HG03280 (cell line): ENCODE measurements around the gene CYCS.
"Not testable (repeated sequence)": the region's sequence is repeated elsewhere in the genome, so short reads cannot be mapped to it uniquely, and the experiment has no call there.

Source experiments
- ATAC-seq: cut with Tn5 transposase; IDR thresholded peaks from one replicate; pipeline ENCODE4 v1.9.1; 2021; ENCODE audit warnings: mild to moderate bottlenecking, moderate library complexity; ENCODE audit not compliant: unreplicated experiment

The CYCS gene

GRCh38 chr7:25118048-25118753 is 6.9 kb downstream of the CYCS start:
- ATAC-seq = peak; percentile 32

DNA sequence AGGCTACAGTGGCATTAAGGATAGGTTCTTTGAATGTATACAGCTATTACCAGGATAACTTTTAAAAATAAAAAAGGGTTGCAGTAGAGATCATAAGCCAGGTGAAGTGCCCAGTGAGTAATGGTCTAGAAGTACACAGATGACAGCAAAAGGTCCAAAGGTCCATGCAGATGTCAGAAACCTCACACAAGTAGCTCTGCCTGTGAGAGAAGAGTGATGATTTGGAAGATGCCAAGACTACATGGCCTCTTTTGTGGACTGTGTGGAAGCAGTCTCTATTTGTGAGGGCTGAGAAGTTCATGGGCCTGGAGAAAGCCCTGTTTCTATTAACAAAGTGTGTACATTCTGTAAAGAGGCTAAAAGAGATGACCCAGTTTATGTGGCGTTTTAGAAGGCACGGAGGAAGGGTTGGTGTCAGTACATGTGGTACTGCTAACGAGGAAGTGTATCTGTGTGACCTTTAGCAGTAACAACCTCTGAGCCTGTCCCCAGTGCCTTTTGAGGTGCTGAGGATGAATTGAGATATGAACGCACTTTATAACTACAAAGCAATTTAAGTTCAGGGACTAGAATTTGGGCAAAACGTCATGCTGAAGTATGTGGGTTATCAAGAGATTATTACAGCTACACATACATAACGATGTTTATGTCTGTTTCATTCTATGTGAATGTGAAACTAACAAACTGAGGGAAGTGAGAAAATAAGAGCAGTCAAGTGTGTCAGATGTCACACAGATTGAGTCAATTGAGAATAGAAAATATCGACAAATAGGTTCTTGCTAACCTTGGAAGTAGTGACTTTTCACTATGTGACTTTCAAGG is 7.6 kb downstream of the CYCS start:
- peak; percentile 80 for ATAC-seq

DNA sequence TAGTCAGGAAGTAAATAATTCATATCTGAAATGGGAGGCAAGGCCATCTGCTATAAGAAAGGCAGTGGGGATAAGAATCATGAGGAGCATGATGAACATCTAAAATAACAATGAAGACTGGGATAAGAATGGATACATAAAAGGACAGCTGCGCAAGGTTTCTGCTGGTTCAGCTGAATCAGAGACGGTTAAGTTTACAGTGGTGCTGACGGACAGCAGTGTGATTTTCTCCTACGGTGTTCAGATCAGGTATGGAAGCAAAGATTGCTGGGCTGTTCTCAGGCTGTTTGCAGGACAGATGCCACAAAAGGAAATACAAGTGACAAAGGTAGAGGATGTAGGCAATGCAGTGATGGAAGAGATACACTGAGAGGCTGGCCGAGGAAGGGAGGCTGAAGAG is 8.4 kb downstream of the CYCS start:
- no peak for ATAC-seq

DNA sequence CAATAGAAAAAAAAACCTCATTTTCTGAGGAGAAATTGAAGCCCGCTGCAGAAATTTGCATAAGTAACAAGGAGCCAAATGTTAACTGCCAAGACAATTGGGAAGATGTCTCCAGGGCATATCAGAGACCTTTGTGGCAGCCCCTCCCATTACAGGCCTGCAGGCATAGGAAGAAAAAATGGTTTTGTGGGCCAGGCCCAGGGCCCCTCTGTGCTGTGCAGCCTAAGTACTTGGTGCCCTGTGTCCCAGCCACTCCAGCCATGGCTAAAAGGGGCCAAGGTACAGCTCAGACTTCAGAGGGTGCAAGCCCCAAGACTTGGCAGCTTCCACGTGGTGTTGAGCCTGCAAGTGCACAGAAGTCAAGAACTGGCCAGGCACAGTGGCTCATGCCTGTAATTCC is 14.5 kb downstream of the CYCS start:
- ATAC-seq = not testable (repeated sequence)

DNA sequence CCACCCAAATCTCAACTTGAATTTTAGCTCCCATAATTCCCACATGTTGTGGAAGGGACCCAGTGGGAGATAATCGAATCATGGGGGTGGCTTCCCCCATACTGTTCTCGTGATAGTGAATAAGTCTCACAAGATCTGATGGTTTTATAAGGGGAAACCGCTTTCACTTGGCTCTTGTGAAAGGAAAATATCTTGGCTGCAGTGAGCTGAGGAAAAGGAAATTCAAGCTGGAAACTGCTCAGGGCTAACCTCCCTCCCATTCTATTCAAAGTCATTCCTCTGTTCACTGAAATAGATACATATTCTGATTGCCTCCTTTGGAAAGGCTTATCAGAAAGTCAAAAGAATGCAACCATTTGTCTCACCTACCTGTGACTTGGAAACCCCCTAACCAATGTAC is 15.8 kb downstream of the CYCS start:
- no peak for ATAC-seq

DNA sequence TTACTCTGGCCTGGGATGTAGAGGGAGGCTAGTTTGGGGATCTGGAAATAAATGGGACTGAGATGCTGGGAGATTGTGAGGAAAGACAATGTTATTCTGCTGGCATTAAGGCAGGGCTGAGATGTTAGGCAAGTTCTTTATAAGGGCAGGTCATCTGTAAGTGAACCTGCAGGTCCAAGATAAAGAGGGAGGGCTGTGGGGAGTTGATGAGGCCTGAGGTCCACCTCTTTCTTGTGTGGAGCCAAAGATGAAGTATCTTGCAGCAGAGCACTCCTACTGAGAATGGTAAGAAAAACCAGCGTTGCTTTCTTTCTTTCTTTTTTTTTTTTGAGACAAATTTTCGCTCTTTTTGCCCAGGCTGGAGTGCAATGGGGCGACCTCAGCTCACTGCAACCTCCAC is 19.1 kb downstream of the CYCS start:
- ATAC-seq = no peak

GRCh38 chr7:25103773-25104172 is 21.3 kb downstream of the CYCS start:
- no peak for ATAC-seq

GRCh38 chr7:25101817-25102216 is 23.2 kb downstream of the CYCS start:
- no peak for ATAC-seq

DNA sequence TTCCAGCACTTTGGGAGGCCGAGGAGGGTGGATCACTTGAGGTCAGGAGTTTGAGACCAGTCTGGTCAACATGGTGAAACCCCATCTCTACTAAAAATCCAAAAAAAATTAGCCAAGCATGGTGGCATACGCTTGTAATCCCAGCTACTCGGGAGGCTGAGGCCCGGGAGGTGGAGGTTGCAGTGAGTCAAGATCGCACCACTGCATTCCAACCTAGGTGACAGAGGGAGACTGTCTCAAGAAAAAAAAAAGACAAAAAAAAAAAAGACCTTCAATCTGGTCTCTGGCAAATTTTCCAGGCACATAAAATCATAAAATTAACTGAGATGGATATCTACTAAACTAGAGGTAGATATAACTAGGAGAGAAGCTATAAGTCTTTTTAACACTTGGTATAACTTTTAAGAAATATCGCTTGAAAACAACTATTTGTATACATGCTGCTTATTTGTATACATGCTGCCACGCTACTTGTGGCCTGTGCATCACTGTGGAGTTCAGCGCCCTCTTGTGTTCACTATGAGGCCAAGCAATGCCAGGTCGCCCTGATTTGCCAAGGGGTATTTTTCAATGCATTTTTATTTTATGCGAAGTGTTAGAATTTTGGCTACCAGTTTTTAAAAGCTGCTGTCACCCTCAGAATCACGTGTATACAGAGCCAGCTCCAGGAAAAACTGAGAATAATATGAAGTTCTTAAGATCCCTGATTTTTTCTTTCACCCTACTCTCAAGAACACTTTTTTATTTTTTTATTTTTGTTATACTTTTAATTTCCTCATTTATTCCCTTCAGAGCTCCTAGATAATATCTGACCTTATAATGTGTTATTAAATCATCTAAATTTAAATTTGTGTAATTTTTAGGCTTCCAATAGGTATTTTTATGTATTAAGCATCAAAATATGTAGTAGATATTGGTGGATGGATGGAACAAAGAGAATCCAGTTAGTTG is 26.7 kb downstream of the CYCS start:
- no peak for ATAC-seq

GRCh38 chr7:25095516-25096345 is 29.3 kb downstream of the CYCS start:
- ATAC-seq = no peak

- ATAC-seq = peak; percentile 77
Observed at GRCh38 chr7:25093268-25093826, 31.7 kb downstream of the CYCS start.

DNA sequence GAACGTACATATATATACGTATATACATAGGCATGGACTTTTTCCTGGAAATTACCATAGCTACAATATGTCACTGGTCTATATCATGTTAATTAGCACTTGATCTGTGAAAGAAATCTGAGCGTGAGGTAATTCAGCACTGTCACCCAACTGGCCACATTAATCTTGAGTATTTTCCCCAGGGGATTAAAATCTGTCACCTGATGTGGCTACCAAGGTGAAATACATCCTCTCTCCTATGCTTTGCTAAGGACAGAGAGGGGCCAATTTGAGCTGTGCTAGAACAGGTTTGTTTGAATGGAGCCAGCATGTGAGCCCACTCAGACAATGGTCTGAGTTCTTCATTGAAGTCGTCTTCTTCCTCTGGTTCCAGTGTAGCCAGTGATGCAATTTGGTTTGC is 33.3 kb downstream of the CYCS start:
- no peak for ATAC-seq

GRCh38 chr7:25091176-25091575 is 33.9 kb downstream of the CYCS start:
- no peak for ATAC-seq

DNA sequence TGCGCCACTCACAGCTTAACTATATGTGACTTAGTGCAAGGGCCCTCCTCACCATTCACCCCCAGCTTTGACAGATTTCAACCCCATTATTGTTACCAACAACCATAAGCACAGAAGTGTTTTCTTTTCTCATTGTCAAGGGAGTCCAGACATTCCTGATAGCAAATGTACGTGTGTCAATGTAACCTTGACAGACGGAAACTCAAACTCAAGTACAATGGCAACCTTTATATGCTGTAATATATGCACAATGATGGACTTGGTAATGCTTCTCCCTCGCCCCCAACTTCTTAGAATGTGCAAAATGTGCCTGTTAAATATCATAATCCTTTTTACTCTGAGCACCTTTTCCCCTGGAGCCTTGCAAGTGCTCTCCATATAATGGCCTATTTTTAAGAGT is 34.7 kb downstream of the CYCS start:
- no peak for ATAC-seq

GRCh38 chr7:25087855-25088254 is 37.2 kb downstream of the CYCS start:
- ATAC-seq = peak; percentile 82

DNA sequence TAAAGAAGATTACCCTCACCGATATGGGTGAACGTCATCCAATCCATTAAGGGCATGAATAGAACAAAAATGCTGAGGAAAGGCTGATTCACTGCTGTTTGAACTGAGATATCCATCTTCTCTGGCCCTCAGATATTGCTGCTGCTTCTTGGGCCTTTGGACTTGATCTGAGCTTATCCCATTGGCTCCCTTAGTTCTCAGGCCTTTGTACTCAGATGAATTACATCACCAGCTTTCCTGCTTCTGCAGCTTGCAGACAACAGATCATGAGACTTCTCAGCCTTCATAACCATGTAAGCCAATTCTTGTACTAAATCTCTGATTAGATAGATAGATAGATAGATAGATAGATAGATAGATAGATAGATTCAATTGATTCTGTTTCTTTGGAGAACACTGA is 40.2 kb downstream of the CYCS start:
- no peak for ATAC-seq

GRCh38 chr7:25083201-25083600 is 41.9 kb downstream of the CYCS start:
- no peak for ATAC-seq

DNA sequence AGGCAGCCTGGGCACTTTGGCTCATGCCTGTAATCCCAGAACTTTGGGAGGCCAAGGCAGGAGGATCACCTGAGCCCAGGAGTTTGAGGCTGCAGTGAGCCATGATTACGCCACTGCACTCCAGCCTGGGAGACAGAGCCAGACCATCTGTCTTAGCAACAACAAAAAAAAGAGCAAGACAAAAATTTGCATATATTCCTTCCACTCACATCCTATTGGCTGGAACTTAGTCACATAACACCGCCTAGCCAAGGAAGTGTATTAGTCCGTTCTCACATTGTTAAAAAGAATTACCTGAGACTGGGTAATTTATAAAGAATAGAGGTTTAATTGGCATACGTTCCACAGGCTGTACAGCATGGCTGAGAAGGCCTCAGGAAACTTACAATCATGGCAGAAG is 43.0 kb downstream of the CYCS start:
- ATAC-seq = not testable (repeated sequence)

GRCh38 chr7:25077096-25077495 is 48.0 kb downstream of the CYCS start:
- ATAC-seq = no peak

GRCh38 chr7:25075459-25075858 is 49.6 kb downstream of the CYCS start:
- ATAC-seq = no peak
